ENCODE results near the gene DCLRE1B. TPM values are rescaled to one million over a fixed set of nuclear protein-coding genes. Genes with fewer than 3 reads are reported as not detected.

The DCLRE1B gene
- total and polyA plus RNA-seq, 9 of the 15 experiments (the other 6 are each of a cell fraction or from before 2014, with no cell fraction given) = 10.6 to 28.8 (median 17.2) TPM

DNA sequence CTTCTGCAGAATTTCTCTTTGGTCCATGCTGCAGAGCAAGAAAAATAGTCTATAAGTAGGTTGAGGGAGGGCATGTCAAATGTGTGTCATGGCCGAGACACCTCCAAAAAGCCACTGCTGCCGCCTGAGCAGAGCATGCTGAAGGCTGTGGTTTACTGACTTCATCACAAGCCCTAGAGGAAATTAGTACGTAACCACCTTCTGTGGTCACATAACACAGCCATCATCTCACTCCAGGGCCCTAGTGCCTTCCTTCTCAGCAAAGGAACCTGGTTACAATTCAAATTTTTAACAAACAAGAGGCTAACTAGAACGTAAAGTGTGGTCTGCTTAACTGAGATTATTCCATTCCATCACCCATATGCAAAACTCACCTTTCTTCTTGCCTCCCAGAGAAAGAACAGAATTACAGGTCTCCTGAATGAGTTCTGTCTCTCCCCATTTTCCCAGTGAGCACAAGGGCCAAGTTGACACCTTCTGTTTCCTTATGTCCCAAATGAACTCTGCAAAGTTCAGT, 33.5 kb upstream of the DCLRE1B start, which contains the start of gene PTPN22 (continued):
- no peak for TF ChIP-seq WHSC1 (IDR thresholded peaks at IDR 0.05; ENCODE audit: low read length)
- TF ChIP-seq SMAD4 (CRISPR knock-in tag; conservative IDR thresholded peaks at IDR 0.05) = peak; percentile 53; the same call in 1 of the 2 replicates
- TF ChIP-seq, protein P1, sequence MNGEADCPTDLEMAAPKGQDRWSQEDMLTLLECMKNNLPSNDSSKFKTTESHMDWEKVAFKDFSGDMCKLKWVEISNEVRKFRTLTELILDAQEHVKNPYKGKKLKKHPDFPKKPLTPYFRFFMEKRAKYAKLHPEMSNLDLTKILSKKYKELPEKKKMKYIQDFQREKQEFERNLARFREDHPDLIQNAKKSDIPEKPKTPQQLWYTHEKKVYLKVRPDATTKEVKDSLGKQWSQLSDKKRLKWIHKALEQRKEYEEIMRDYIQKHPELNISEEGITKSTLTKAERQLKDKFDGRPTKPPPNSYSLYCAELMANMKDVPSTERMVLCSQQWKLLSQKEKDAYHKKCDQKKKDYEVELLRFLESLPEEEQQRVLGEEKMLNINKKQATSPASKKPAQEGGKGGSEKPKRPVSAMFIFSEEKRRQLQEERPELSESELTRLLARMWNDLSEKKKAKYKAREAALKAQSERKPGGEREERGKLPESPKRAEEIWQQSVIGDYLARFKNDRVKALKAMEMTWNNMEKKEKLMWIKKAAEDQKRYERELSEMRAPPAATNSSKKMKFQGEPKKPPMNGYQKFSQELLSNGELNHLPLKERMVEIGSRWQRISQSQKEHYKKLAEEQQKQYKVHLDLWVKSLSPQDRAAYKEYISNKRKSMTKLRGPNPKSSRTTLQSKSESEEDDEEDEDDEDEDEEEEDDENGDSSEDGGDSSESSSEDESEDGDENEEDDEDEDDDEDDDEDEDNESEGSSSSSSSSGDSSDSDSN (IDR thresholded peaks at IDR 0.05; ENCODE audit: borderline replicate concordance in 1 of 2, low read depth in 2 of 2, low read length in 2 of 2) = no peak
- TF ChIP-seq, protein P2, sequence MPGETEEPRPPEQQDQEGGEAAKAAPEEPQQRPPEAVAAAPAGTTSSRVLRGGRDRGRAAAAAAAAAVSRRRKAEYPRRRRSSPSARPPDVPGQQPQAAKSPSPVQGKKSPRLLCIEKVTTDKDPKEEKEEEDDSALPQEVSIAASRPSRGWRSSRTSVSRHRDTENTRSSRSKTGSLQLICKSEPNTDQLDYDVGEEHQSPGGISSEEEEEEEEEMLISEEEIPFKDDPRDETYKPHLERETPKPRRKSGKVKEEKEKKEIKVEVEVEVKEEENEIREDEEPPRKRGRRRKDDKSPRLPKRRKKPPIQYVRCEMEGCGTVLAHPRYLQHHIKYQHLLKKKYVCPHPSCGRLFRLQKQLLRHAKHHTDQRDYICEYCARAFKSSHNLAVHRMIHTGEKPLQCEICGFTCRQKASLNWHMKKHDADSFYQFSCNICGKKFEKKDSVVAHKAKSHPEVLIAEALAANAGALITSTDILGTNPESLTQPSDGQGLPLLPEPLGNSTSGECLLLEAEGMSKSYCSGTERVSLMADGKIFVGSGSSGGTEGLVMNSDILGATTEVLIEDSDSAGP (CRISPR knock-in tag; IDR thresholded peaks at IDR 0.05) = no peak
- TF ChIP-seq, protein P3, sequence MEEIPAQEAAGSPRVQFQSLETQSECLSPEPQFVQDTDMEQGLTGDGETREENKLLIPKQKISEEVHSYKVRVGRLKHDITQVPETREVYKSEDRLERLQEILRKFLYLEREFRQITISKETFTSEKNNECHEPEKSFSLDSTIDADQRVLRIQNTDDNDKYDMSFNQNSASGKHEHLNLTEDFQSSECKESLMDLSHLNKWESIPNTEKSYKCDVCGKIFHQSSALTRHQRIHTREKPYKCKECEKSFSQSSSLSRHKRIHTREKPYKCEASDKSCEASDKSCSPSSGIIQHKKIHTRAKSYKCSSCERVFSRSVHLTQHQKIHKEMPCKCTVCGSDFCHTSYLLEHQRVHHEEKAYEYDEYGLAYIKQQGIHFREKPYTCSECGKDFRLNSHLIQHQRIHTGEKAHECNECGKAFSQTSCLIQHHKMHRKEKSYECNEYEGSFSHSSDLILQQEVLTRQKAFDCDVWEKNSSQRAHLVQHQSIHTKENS (CRISPR knock-in tag; IDR thresholded peaks at IDR 0.05) = no peak
- TF ChIP-seq RHOXF2B (CRISPR knock-in tag; conservative IDR thresholded peaks at IDR 0.05) = no peak
- TF ChIP-seq, protein P4, sequence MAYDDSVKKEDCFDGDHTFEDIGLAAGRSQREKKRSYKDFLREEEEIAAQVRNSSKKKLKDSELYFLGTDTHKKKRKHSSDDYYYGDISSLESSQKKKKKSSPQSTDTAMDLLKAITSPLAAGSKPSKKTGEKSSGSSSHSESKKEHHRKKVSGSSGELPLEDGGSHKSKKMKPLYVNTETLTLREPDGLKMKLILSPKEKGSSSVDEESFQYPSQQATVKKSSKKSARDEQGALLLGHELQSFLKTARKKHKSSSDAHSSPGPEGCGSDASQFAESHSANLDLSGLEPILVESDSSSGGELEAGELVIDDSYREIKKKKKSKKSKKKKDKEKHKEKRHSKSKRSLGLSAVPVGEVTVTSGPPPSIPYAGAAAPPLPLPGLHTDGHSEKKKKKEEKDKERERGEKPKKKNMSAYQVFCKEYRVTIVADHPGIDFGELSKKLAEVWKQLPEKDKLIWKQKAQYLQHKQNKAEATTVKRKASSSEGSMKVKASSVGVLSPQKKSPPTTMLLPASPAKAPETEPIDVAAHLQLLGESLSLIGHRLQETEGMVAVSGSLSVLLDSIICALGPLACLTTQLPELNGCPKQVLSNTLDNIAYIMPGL (CRISPR knock-in tag; IDR thresholded peaks at IDR 0.05) = no peak
- no peak for TF ChIP-seq POU5F1 (IDR thresholded peaks at IDR 0.05; ENCODE audit: borderline replicate concordance, low read depth, low read length, partially characterized antibody)
- no peak for TF ChIP-seq ZNF778 (CRISPR knock-in tag; IDR thresholded peaks at IDR 0.05)
- TF ChIP-seq, protein P5, sequence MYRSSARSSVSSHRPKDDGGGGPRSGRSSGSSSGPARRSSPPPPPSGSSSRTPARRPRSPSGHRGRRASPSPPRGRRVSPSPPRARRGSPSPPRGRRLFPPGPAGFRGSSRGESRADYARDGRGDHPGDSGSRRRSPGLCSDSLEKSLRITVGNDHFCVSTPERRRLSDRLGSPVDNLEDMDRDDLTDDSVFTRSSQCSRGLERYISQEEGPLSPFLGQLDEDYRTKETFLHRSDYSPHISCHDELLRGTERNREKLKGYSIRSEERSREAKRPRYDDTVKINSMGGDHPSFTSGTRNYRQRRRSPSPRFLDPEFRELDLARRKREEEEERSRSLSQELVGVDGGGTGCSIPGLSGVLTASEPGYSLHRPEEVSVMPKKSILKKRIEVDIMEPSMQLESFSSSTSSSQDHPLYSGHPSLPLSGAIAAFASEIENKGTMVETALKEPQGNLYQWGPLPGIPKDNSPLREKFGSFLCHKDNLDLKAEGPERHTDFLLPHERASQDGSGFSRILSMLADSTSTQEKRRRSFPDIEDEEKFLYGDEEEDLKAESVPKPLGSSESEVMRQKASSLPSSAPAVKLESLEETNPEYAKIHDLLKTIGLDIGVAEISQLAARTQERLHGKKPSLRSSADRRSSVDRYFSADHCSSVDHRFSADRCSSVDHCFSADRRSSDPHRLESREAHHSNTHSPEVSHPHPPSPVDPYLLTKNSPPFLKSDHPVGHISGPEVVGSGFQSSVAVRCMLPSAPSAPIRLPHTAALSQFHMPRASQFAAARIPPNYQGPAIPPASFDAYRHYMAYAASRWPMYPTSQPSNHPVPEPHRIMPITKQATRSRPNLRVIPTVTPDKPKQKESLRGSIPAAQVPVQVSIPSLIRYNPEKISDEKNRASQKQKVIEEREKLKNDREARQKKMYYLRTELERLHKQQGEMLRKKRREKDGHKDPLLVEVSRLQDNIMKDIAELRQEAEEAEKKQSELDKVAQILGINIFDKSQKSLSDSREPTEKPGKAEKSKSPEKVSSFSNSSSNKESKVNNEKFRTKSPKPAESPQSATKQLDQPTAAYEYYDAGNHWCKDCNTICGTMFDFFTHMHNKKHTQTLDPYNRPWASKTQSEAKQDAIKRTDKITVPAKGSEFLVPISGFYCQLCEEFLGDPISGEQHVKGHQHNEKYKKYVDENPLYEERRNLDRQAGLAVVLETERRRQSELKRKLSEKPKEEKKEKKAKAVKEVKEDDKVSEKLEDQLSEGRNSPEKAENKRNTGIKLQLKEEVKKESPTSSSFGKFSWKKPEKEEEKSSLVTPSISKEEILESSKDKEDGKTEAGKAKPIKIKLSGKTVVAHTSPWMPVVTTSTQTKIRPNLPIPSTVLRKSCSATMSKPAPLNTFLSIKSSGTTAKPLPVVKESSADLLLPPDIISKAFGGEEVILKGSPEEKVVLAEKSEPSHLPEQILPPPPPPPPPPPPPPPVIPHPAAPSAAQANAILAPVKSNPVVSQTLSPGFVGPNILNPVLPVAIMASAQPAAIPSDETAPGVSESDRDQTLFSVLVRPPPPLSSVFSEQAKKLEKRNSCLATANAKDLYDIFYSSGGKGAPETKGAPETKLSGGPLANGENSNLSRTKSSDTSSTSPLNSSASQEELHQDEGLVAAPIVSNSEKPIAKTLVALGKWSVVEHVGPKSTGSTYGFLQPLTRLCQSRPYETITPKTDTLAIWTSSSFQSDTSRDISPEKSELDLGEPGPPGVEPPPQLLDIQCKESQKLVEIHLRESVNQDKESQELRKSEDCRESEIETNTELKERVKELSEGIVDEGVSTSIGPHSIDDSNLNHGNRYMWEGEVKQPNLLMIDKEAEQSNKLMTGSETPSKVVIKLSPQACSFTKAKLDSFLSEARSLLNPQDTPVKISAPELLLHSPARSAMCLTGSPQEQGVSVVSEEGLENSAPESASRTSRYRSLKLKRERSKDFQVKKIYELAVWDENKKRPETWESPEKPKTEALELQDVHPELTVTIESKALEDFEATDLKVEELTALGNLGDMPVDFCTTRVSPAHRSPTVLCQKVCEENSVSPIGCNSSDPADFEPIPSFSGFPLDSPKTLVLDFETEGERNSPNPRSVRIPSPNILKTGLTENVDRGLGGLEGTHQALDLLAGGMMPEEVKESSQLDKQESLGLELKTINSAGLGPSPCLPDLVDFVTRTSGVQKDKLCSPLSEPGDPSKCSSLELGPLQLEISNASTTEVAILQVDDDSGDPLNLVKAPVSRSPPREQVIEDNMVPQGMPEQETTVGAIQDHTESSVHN (IDR thresholded peaks at IDR 0.05; ENCODE audit: borderline replicate concordance in 1 of 2, low read depth in 1 of 2) = no peak; a peak in 1 of 4 replicates
- TF ChIP-seq ZNF165 (CRISPR knock-in tag; IDR thresholded peaks at IDR 0.05; ENCODE audit: borderline replicate concordance) = no peak

All from K562 (cell line).